T-helper 2 cell (primary cell): ENCODE measurements around the gene NFS1.

Source experiments
- DNase-seq, 5 experiments: peaks; one replicate each; pipeline versions ENCODE4 v3.0.0 to v3.0.0-alpha.2; 2012 to 2022

The NFS1 gene

DNA sequence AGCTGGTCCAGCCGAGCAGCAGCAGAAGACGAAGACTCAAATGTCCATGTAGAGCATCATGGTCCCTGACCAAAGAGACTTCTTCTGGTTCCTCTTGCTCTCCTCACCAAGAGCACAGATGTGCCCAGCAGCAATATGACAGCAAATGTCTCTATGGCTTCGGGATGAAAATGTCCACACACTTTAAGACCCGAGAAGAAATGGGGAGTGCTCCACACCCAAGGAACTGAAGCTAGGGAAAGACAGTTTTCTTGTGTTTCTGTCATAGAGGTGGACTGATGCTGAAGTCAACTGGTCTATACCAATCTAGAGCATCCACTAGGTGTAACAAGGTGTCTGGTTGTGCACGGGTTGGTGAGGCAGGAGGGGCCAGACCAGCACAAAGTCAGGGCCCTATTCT, 29.9 kb downstream of the NFS1 start:
- no peak for DNase-seq

DNA sequence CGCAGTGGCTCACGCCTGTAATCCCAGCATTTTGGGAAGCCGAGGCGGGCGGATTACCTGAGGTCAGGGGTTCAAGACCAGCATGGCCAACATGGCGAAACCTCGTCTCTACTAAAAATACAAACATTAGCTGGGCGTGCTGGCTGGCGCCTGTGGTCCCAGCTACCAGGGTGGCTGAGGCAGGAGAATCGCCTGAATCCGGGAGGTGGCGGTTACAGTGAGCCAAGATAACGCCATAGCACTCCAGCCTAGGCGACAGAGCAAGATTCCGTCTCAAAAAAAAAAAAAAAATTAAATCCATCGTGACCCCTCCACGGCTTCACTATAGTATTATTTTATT, 33.2 kb downstream of the NFS1 start:
- no peak for DNase-seq

DNA sequence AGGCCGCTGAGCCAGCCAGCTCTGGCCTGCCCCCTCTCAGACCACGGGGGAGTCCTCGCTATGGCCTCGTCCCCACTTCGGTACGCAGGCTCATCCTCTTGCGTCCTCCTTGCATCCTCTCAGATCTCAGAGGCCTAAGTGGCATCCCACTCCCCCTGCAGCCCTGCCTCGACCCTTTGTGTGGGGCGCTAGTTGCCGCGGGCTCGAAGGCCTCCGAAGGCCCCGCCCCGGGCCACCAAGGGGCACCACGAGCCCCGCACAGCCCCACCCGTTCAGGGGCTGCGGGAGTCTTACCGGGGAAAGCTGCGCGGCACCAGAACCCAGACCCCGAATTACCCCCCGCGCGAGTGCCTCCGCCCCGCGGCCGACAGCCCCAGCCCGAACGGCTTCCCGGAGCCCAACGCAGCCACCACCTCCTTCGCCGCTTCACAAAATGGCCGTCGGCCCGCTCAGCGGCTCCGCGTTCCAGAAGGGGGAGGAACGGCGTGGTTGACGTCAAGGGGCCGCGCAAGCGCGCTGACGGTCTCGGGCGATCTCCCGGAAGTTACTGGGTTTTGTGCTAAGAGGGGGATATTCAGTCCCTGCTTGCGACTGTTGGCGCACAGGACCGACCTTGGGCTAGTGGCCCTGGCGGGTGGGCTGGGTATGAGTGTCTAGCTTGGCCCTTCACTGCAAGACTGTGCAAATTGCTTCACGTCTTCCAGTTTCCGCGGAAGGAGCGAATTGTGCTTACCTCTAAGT, 34.5 kb downstream of the NFS1 start, which contains the start of the genes CPNE1 and RBM12:
CPNE1 (minus strand) TSS at position 435 of the 741 bp plus-strand sequence. CDS start 31,977 bp downstream, outside the sequence.
RBM12 (minus strand) TSS at position 435 of the 741 bp plus-strand sequence. CDS start 9,578 bp downstream, outside the sequence.
- DNase-seq: peak; percentile 82 to 95 (median 90)

DNA sequence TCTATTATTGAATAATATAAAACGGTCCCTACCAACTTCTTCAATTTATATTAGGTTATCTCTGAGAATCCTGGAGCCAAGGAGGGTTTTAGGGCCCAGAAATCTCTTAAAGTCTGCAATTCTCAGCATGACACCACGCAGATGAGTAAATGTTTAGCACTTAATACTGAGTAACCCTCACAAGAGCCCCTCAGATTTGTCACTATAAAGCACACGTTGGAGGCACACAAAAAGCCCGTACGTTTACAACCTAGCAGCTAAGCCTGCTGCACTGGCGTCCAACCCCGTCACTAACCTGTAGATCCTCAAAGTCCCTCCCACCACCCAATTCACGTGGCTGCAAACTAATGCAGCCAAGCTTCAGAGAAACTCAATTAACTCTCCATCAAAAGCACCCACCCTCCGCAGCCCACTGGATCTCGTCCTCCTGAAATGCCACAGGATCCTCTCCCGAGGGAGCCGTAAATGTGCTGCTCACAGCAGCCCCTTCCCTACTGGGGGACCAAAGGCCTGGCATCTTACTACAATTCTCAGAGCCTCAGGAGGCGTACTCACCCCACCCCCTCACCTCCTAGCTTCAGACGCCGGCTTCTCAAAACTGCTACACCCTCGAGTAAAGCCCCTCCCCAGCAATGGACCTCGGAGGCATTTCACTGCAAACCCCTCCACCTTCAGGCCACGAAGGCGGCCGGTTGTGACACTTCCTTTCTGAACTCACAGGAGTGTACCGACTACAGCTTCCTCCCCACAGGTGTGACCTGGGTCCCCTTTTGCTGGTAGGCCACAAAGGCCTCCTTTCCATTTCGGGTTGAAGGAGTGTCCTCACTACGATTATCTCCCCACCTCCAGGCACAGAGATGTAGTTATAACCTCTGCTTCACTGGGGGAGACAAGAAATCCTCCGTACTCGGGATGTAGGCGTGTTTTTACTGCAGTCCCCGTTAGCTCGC, 35.4 kb downstream of the NFS1 start:
- peak; percentile 33 to 80 (median 60) for DNase-seq

DNA sequence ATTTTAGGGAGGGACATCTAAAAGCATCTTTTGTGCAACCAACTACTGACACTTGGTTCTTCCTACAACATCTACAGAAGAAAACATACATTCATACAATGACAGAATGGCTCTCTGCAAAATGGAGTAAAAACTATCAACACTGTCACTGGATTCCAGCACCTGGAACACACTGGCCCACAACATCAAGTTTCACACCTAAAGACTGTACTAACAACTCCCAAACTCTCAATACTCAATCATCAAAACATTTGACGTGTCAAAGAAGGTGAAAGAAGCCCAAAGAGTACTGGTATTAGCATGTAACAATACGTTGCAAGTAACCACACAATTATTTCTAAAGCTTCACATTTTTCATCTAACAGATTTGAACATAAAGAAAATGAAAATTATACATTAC, 36.6 kb downstream of the NFS1 start:
- DNase-seq: peak in 1 of 5 experiments; percentile 53

DNA sequence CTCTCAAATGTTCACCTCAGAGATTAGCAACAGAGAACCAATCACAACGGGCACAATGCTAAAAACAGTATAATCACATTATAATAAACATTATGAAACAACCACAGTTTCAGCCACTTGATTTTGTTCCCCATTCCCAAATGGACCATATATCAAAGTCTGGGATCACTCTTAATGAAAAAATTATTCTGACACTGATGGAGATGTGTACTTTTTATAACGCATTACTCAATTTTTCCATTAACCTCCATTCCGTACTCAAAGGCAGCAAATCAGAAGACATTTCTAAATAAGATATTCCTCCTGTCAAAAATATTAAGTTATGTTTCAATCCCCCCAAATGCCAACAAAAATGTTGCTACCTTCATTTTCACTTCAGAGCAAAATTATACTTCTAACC, 37.2 kb downstream of the NFS1 start:
- no peak for DNase-seq

DNA sequence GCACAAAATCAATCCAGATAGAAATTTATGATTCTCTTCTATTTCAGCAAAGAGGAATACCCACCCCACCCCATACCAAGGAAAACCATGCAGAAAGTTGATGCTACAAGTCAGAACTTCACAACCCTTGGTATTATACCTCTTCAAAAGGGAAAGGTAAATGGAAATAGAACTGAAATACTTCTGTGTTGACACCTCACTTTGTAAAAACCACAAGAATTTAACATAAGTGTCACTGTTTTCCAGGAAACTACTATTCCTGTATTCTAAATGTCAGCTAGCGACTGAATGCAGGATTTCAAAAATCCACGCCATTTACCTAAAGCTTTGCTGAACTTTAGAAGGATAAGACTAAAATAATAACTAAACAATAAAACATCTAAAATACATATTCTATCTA, 38.1 kb downstream of the NFS1 start:
- peak in 1 of 5 experiments; percentile 22 for DNase-seq

DNA sequence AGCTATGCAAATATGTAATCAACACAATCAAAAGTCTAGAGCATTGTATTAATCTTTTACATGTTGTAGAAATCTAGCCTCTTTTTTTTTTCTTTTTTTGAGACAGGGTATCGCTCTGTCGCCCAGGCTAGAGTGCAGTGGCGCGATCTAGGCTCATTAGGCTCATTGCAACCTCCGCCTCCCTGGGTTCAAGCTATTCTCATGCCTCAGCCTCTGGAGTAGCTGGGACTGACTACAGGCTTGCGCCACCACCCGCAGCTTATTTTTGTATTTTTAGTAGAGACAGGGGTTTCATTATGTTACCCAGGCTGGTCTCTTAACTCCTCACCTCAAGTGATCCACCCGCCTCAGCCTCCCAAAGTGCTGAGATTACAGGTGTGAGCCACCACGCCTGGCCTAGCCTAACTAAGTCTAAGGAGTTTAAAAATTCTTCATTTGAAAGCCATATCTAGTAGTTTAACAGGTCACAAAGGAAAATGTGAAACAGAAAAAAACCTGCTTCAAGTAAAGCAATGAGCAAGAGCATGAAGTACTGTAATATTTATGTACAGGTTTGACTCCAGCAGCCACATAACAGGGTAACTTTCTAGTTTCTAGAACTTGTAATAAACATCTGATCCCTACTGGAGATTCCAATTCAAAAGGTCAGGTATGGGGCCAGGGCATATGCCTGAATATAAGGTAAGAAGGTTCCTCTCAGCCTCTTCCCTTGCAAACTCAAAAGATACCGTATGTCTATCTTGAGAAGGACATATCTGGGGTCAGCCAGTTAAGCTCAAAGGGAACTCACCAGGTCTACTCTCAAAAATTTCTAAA, 38.8 kb downstream of the NFS1 start:
- DNase-seq: peak in 1 of 5 experiments; percentile 16

DNA sequence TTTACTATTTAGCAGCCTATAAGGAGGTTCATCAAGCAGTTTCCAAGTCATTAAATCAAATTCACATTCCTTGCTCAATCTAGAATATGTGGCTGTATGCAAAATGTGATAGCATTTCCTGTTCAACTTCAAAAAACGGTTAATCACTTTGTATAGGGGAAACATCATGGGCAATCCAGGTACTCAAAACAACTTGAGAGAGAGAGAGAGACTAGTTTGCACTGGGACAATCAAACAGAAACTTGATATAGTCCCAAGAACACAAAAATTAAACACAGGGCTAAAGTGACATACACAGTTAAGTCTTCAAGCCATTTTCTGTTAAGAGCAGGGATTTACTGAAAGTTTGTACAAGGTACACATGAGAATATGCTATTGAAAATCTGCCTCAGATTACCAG, 41.9 kb downstream of the NFS1 start:
- DNase-seq: peak in 1 of 5 experiments; percentile 32

DNA sequence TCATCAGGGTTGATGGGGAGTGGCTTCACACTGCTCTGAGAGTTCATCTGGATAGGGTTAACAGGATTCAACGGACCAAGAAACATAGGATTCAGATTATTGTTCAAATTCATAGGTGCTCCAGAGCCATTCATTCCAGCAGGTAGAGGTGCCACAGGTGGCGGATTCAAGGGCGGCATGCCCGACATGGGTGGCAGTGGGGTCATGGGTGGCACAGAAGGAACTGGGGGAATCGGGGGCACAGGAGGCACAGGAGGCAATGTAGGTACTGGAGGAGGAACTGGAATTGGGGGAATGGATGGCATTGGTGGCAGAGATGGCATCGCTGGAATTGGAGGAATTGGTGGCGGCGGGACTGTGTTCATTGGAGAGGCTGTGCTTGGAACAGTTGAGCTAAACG, 44.7 kb downstream of the NFS1 start:
- no peak for DNase-seq

DNA sequence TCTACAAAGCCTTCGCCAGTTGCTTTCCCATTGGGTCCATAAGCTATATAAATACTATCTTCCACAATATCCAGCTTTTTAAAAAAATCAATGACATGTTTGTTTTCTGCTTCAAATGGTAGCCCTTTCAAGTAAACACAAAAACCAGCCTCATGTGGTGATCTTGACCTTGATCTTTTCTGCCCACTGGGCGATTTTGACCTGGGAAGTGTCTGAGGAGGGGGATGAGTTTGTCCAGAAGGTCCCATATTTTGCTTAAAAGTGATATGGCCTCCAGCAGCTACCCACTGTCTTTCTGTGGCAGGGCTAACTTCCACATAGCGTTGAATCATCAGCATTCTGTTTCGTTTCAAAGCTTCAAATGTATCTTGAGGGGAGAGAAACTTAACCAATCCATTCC, 45.3 kb downstream of the NFS1 start:
- DNase-seq: no peak

DNA sequence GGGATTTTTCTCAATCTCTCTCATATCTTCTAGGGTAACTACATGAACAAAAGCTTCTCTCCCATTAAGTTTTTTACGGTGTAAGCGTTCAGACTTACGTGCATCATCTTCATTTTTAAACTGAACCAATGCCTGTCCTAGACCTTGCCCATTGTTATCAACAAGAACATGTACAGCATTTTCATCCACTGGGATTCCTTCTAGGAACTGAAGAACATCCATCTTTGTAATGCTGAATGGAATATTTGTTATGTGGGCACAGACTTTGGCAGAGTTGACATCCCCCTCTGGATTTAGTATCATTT, 45.8 kb downstream of the NFS1 start:
- DNase-seq: no peak

DNA sequence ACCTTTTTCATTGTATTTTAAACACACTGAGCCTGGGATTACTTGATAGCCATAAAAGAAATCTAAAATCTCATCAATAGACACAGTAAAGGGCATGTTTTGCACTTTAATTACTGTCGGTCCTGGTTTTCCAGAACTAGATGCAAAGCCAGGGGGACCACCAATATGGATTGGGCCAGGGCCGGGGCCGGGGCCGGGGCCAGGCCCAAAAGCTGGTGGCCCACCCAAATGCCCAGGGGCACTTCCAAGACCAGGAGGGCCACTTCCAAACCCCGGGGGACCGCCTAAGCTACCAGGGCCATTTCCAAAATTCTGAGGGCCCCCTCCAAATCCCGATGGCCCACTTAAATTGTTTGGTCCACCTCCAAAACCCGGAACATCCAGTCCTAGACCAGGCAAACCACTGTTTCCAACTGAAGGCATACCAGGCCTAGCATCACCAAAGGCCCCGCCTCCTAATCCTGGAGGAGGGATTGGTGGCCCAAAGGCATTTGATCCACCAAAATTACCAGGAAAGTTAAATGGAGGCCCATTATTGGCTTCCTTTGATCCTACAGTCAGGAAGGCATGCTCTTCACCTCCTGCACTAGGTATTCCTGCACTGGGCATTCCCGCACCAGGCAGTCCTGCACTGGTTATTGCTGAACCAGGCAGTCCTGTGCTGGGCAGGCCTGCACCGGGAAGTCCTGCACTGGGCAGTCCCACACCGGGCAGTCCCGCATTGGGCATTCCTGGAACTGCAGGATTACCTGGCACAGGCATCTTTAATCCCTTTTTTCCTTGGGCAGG, 46.3 kb downstream of the NFS1 start:
- no peak for DNase-seq

DNA sequence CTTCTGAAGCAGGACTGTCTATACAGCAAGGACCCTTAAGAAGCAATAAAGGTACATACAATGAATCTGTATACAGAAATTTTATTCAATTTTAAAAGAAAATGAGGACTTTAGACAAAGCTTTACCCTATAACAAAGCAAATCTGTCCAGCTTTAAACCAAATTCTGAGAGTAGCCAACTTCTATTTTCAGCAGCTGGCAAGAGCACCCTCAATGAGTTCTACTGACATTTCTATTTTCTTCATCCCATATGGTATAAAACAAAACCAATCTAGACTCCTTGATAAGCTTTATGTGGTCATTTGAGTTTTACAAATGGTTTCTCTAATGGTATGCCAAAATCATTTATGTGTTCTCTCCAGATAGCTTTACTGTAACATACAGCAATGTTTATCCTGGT, 47.2 kb downstream of the NFS1 start:
- no peak for DNase-seq

DNA sequence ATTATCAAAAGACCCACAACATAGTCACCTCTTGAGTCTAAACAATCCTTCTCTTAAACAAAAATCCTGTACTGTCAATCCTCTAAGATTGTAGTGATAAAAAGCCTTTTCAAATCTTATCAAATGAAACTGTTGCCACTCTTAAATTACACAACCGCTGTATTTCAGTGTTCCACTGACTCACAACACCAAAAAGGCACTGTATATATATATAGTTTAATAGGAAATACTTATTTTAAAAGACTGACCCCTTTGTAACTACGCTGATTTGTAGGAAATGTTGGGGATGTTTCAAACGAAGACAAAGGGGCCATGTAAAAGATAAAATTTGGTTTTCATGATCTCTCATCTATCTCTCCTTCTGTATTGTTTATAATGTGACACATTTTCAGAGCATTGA, 48.5 kb downstream of the NFS1 start:
- no peak for DNase-seq

DNA sequence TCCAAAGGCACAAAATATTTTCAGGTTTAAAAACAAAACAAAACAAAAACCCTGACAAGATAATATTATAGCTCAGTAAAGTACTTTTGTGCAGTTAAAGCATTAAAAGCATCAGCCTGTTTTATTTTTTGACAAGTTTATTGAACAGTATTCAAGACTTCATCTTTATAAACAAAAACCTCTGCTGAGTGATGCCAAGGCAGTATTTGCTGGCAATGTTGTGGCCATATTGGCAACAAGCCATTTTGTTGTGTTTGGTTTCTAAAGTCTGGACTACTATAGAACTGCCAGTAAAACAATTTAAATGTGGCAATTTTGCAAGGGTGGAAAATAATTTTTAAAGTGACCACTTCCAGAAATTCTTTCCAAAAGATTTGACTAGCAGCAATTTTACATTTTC, 50.3 kb downstream of the NFS1 start:
- DNase-seq: no peak

DNA sequence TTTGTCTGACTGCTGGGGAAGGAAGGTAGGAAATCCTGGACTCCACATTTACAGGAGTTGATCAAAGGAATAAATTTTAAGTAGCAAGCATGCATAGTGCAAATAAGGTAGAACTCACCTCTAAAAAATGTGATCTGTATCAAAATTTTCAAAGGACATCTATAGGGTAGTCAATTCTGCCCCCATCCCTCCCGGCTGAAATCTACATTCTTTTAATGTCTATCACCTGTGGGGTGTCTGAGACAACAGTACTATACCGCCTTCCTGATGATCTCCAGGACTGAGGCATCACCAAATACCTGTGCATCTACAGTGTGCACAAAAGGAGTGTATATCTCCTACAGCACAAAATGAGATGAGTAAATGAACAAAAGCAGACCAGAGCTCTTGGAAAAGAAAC, 54.3 kb downstream of the NFS1 start:
- DNase-seq: no peak

DNA sequence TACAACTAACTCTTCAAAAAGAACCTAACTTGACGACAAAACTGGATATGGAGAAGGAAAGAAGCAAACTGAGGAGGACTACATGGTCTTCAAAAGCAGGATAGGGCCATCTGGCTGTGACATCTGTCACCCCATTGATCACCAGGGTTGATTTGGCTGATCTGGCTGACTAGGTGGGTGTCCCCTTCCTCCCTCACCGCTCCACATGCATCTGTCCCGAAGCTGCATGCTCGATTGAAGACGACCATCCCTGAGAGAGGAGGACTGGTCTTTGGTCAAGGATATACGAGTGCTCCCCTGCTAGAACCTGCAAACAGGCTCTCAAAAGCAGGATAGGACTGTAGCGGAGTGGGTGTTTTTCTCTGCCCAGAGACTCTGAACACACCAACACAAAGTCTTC, 56.1 kb downstream of the NFS1 start:
- DNase-seq: no peak

DNA sequence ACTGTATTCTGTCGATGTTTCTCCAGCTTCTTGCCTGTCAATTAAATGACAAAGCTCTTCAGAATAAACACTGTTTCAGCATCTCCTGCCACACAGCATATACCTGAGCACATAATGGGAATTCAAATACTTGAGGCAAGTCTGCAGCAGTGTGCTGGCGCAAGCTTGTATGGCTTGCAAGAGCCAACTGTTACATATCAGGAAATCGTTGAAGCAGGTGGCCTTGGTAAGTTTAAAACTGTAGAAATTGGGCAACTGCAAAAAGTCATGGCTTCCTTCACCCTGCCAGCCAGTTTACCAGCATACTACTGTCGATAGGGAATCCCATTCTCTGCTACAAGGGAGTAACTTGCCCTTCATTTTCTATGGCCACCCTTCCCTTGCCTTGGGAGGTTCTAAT, 57.4 kb downstream of the NFS1 start:
- no peak for DNase-seq

DNA sequence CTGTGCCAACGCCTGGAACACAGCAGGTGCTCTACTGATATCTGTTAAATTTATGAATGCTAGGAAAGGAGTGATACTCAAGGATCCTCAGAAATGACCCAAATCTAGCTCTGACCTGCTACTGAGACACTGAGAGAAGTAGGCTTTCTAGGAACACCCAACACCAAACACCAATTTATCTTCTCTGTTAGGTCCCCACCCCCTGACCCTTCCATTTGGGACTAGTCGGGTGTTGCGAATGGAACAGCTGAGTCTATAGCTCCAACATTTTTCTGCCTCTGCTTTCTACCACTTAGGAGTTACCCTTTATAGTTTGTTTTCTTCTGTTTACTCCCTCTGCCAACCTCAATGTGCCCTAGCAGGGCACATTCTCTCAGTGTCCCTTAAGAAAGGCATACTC, 58.4 kb downstream of the NFS1 start:
- DNase-seq: no peak

DNA sequence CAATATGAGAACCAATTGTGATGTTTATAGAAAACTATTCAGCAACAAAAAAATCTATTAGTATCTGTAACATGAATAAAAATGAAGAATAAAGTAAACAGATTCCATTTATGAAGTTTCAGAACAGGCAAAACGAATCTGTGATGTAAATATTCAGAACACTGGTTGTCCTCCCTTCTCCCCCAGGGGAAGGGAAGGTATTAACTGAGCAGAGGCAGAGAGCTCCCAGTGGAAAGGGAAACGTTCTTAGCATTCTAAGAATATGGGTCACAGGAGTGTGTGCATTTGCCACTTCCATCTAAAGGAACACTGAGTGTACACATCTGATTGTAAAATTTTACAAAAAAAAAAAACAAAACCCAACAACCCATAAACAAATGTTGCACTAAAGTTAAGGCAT, 60.4 kb downstream of the NFS1 start:
- DNase-seq: no peak

DNA sequence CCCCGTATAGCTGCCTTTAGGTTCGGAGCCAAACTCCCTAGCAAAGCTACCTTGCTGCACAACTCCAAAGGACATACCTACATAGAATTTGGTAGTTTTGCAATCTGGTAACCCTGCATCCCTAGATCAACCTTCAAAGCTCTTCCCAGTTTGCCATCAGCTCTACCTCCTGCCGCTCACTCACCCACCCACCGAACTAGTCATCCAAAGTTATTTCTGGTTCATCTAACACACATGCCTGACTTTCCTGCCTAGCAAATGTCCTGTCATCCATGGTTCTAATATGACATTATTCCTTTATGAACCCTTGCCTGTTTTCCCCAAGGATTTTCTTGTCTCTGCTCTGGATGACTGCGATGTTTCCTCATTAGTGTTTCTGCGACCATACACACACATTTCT, 61.9 kb downstream of the NFS1 start:
- no peak for DNase-seq
